ENCODE measurements around the gene CDH4. TPM values are rescaled to one million over a fixed set of nuclear protein-coding genes. Genes with fewer than 3 reads are reported as not detected.

CDH4 gene
- total and polyA plus RNA-seq, 9 donors = 0.12 to 4.4 (median 0.36) TPM

- WGBS, 3 donors = 90 to 91% (median 91%) methylated on average over 11 of the region's 11 CpGs
- Histone ChIP-seq H3K4me3 (no peak overlapping the region), H3K4me1 (ENCODE audit: insufficient read depth) (no peaks in the 10 kb centered on the region), H3K27ac (no peak overlapping the region), H3K27me3 (no peaks in the 10 kb centered on the region), H3K36me3 (no peaks in the 10 kb centered on the region), H3K9me3 (no peaks in the 10 kb centered on the region)
- peak in 1 of 5 donors; percentile 0 for DNase-seq
- intact Hi-C loops (cut with DNase I) = no loop called here
- TF ChIP-seq EP300 (IDR thresholded peaks at IDR 0.05) (no peak), CTCF (IDR thresholded peaks at IDR 0.05) (no peak), POLR2A (IDR thresholded peaks at IDR 0.05) (no peak)
These were observed 562.2 kb downstream of the CDH4 start for GRCh38 chr20:61814244-61814643.

GRCh38 chr20:61814726-61815125, 562.7 kb downstream of the CDH4 start:
- TF ChIP-seq CTCF (IDR thresholded peaks at IDR 0.05) (no peak), EP300 (IDR thresholded peaks at IDR 0.05) (no peak), POLR2A (IDR thresholded peaks at IDR 0.05) (no peak)
- no peaks in the 10 kb centered on the region for H3K36me3 ChIP-seq
- intact Hi-C loops (cut with DNase I) = no loop called here
- no peaks in the 10 kb centered on the region for H3K9me3 ChIP-seq
- H3K27ac ChIP-seq = no peak overlapping the region
- WGBS, 3 donors = 66 to 76% (median 72%) methylated on average over 9 of the region's 9 CpGs
- H3K4me3 ChIP-seq = no peak overlapping the region
- H3K4me1 ChIP-seq (ENCODE audit: insufficient read depth) = no peaks in the 10 kb centered on the region
- H3K27me3 ChIP-seq = no peaks in the 10 kb centered on the region
- DNase-seq = no peak

GRCh38 chr20:61815176-61815575, 563.1 kb downstream of the CDH4 start:
- no peaks in the 10 kb centered on the region for H3K27me3 ChIP-seq
- DNase-seq = peak in 1 of 5 donors; percentile 2
- WGBS, 3 donors = 87 to 91% (median 90%) methylated on average over 14 to 15 of the region's 15 CpGs

GRCh38 chr20:61815678-61816077, 563.6 kb downstream of the CDH4 start:
- 74 to 85% (median 83%) methylated on average over 12 of the region's 12 CpGs for WGBS, 3 donors
- intact Hi-C loops (cut with DNase I) = no loop called here
- Histone ChIP-seq H3K36me3 (no peaks in the 10 kb centered on the region), H3K27me3 (no peaks in the 10 kb centered on the region), H3K4me1 (ENCODE audit: insufficient read depth) (no peaks in the 10 kb centered on the region), H3K4me3 (no peak overlapping the region), H3K9me3 (no peaks in the 10 kb centered on the region), H3K27ac (no peak overlapping the region)
- TF ChIP-seq POLR2A (IDR thresholded peaks at IDR 0.05) = no peak
- no peak for TF ChIP-seq EP300 (IDR thresholded peaks at IDR 0.05)
- no peak for TF ChIP-seq CTCF (IDR thresholded peaks at IDR 0.05)
- peak in 1 of 5 donors; percentile 1 for DNase-seq

More at GRCh38 chr20:61815176-61815575, 563.1 kb downstream of the CDH4 start:
- no peak overlapping the region for H3K27ac ChIP-seq
- no peak overlapping the region for H3K4me3 ChIP-seq
- no peaks in the 10 kb centered on the region for H3K4me1 ChIP-seq (ENCODE audit: insufficient read depth)
- intact Hi-C loops (cut with DNase I) = no loop called here
- TF ChIP-seq CTCF (IDR thresholded peaks at IDR 0.05) (no peak), POLR2A (IDR thresholded peaks at IDR 0.05) (no peak), EP300 (IDR thresholded peaks at IDR 0.05) (no peak)
- H3K36me3 ChIP-seq = no peaks in the 10 kb centered on the region
- H3K9me3 ChIP-seq = no peaks in the 10 kb centered on the region

Data from ovary (tissue), 9 donors.